ENCODE measurements around the gene ADAM10. TPM values are rescaled to one million over a fixed set of nuclear protein-coding genes. Genes with fewer than 3 reads are reported as not detected.

ADAM10 gene
- total RNA-seq, 1 experiment from 2014 or later, result 159 TPM

DNA sequence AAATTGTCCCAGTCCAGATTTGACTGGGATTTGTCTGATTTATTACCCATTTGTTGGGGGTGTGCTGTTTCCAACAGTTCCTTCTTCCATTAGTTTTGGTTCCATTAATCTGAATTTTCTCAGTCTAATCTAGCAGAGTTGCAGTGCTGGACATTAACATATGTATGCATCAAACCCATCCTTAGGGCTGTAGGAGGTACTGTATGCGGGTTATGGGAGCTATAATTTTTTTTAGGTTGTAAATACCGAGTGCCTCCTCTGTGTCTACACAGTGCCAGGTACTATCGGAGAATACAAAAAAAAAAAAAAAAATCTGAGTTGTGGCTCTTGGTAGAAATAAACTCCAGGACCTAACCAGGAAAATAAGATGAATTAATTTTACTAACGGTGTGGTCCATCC is 183.9 kb downstream of the ADAM10 start:
- no peaks in the 10 kb centered on the region; a peak in 1 of 5 replicates for H3K9me3 Mint-ChIP-seq
- no peak overlapping the region for H3K18ac ChIP-seq (ENCODE audit: insufficient read length, low read depth, low read length)
- H4K5ac ChIP-seq (ENCODE audit: insufficient read length, low read depth, low read length), result no peak overlapping the region
- no peak overlapping the region for H3K56ac ChIP-seq (ENCODE audit: insufficient read length, low read depth, low read length)
- H4K8ac ChIP-seq (replicated peaks; ENCODE audit: insufficient read length, low read depth, low read length), result no peak overlapping the region
- H3K23ac ChIP-seq (ENCODE audit: insufficient read length, low read depth, low read length), result no peak overlapping the region
- H3K27me3 Mint-ChIP-seq (ENCODE audit: low read depth), result no peaks in the 10 kb centered on the region
- H3K79me2 ChIP-seq (ENCODE audit: insufficient read depth, low read length), result no peaks in the 10 kb centered on the region
- H2BK20ac ChIP-seq (ENCODE audit: low read depth, low read length, poor library complexity, severe bottlenecking), result no peak overlapping the region
- TF ChIP-seq, protein P1, sequence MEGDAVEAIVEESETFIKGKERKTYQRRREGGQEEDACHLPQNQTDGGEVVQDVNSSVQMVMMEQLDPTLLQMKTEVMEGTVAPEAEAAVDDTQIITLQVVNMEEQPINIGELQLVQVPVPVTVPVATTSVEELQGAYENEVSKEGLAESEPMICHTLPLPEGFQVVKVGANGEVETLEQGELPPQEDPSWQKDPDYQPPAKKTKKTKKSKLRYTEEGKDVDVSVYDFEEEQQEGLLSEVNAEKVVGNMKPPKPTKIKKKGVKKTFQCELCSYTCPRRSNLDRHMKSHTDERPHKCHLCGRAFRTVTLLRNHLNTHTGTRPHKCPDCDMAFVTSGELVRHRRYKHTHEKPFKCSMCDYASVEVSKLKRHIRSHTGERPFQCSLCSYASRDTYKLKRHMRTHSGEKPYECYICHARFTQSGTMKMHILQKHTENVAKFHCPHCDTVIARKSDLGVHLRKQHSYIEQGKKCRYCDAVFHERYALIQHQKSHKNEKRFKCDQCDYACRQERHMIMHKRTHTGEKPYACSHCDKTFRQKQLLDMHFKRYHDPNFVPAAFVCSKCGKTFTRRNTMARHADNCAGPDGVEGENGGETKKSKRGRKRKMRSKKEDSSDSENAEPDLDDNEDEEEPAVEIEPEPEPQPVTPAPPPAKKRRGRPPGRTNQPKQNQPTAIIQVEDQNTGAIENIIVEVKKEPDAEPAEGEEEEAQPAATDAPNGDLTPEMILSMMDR (conservative IDR thresholded peaks at IDR 0.05), result no peak
- no peak overlapping the region for H2AFZ ChIP-seq (ENCODE audit: low read length)
- H3K23me2 ChIP-seq (ENCODE audit: insufficient read length, low read depth, low read length, poor library complexity, severe bottlenecking), result no peaks in the 10 kb centered on the region
- no peak overlapping the region for H2BK120ac ChIP-seq (ENCODE audit: low read depth, low read length, poor library complexity, severe bottlenecking)
- no peak overlapping the region for H3K4me2 ChIP-seq (ENCODE audit: insufficient read depth, insufficient read length, low read length)
- no peaks in the 10 kb centered on the region for H3K79me1 ChIP-seq (ENCODE audit: insufficient read depth, low read depth, low read length, poor library complexity, severe bottlenecking)
- H3K4me1 ChIP-seq (ENCODE audit: insufficient read depth, low read length), result no peaks in the 10 kb centered on the region
- DNase-seq, result no peak
- H3K4me3 Mint-ChIP-seq, result no peak overlapping the region
- no peaks in the 10 kb centered on the region; a peak in 1 of 7 replicates for H3K36me3 Mint-ChIP-seq (ENCODE audit: insufficient read depth in 1 of 3, low read depth in 3 of 3)
- peaks cover 17 to 29% of the 10 kb centered on the region in 2 experiments for H3K4me1 Mint-ChIP-seq
- no peak overlapping the region for H2BK12ac ChIP-seq (ENCODE audit: insufficient read length, low read depth, low read length)
- no peak overlapping the region for H3K14ac ChIP-seq (ENCODE audit: insufficient read depth, low read length)
- no peak overlapping the region for H2BK15ac ChIP-seq (ENCODE audit: low read depth, low read length)
- H4K91ac ChIP-seq (ENCODE audit: insufficient read length, low read depth, low read length), result no peak overlapping the region
- H2BK5ac ChIP-seq (ENCODE audit: insufficient read length, low read length), result no peak overlapping the region
- no peak overlapping the region for H3K27ac ChIP-seq (ENCODE audit: insufficient read length, low read depth, low read length)
- no peaks in the 10 kb centered on the region for H3K9me3 ChIP-seq (ENCODE audit: control insufficient read depth, low read depth, low read length)
- H3K27me3 ChIP-seq (ENCODE audit: insufficient read depth, low read length), result no peaks in the 10 kb centered on the region
- WGBS (ENCODE audit: extremely low coverage, insufficient read length, low lambda C conversion rate), result no CpG with 5 or more reads among the region's 4 CpGs
- H4K20me1 ChIP-seq (ENCODE audit: control insufficient read depth, insufficient read depth, insufficient read length), result no peaks in the 10 kb centered on the region
- H3K27ac Mint-ChIP-seq, result no peak overlapping the region
- no peak overlapping the region for H3K9ac ChIP-seq (ENCODE audit: extremely low read depth, insufficient read length, low read length)
- no peak overlapping the region for H3K4ac ChIP-seq (ENCODE audit: low read depth, low read length)
- no peak overlapping the region for H2AK5ac ChIP-seq (ENCODE audit: insufficient read length, low read length)
- no peak overlapping the region for H3T11ph ChIP-seq (ENCODE audit: low read length)

All from H9 (cell line).